GM18519 (cell line): ENCODE measurements around the gene IGLON5.

Experiments used
- ATAC-seq: cut with Tn5 transposase; IDR thresholded peaks from one replicate; pipeline ENCODE4 v1.9.1; 2021; ENCODE audit warnings: mild to moderate bottlenecking, moderate library complexity; ENCODE audit not compliant: unreplicated experiment, low FRiP score

Gene IGLON5

GRCh38 chr19:51337861-51338562 lies 26.6 kb downstream of the IGLON5 start:
- no peak for ATAC-seq

DNA sequence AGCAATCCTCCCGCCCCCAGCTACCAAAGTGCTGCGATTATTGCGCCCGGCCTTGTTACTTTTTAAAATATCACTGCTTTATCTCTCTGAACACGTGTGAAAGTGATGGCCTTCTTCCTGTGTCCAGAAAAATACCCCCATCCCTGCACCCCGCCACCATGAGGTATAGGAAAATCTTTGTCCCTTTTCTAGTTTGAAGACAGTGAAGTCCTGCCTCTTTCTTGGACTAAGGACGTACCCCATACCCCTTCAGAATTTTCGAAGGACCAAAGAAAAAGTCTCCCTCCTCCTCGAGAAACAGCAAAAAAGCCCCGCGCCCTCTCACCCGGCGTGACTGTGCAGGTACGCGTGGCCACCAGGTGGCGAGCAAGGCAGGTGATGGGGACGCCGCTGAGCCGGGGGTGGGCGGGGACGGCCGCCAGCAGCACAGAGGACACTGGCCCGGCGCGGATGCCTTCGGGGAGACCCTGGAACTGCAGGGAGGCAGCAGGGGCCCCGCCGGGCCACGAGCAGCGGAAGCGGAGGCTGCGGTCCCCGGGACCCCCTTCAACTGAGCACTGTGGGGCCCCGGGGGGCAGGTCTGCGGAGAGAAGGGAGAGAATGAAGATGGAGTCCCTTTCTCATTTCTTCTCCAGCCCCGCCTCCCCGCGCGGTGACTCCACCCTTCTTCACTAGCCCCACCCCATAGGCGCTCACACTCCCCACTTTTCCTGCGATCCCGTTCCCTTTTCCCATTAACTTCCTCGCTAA lies 27.3 kb downstream of the IGLON5 start:
- ATAC-seq: no peak

DNA sequence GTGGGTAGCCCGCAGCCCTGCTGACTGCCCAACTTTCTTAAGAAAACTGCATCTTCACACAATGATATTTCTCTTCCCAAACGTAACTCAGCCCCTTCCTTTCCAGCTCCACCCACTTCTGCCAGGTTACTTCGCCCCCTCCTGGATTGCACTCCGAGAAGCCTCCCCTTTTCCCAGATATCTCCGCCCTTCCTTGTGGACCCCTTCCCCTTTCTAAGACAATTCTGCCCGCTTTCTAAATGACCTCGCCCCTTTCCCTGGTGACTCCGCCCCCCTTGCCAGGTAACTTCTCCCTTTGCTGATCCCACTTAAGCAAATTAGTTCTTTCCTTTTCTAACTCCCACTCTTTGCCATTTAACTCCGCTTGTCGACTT lies 27.9 kb downstream of the IGLON5 start:
- ATAC-seq: no peak

DNA sequence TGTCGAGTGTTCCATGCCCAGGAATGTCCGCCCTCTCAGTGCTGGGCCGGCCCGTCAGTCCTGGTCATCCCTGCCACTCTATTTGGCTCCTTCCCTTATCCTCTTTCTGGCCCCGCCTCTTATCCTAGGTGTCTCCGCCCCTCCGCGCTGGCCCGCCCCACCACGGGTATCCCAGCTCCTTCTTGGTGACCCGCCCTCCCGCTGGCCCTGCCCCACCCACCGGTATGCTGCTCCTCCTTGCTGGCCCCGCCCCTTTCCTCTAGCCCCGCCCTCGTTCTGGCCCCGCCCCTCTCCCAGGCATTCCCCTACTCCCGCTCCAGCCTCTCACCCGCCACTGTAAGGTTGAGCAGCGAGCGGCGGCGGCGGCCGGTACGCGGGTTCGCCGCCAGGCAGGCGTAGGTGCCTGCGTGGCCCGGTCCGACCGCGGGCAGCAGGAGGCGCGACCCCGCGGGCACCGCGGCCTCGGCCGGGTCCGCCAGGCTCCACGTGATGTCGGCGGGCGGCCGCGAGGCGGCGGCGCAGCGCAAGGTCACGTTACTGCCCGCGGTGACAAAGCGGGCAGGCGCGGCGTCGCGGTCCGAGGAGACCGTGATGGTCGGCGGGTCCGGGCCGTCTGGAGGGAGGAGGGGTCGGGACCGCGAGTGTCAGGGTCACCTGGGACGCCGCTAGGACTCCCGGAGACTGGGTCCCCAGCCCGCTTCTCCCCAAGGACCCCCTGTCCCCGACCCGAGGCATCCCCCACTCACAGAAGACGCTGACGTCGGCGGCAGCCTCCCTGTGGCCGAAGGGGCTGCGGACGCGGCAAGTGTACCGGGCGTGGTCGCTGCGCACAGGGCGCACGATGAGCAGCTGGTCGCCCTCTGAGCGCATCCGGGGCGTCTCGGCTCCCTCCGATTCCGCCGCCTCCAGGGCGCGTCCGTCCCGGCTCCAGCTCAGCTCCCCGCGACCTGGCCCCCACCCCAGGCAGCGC lies 28.5 kb downstream of the IGLON5 start:
- no peak for ATAC-seq

DNA sequence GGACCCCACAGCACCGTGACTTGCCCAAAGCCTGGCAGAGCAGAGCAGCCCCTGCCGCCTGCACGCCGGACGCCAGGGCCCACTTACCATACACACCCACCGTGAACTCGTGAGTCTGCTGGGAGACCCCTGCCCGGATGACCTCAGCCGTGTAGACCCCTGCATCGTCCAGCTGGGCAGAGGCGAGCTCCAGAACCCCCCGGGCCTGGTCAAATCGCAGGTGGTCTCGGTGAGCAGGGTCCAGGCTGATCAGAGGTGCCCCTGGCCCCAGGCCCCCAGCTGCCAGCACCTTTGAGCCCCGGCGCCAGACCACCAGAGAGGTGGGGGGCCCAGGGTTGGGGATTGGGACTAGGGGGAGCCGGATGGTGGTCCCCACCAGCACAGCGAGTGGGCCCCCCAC lies 29.6 kb downstream of the IGLON5 start:
- ATAC-seq: no peak

DNA sequence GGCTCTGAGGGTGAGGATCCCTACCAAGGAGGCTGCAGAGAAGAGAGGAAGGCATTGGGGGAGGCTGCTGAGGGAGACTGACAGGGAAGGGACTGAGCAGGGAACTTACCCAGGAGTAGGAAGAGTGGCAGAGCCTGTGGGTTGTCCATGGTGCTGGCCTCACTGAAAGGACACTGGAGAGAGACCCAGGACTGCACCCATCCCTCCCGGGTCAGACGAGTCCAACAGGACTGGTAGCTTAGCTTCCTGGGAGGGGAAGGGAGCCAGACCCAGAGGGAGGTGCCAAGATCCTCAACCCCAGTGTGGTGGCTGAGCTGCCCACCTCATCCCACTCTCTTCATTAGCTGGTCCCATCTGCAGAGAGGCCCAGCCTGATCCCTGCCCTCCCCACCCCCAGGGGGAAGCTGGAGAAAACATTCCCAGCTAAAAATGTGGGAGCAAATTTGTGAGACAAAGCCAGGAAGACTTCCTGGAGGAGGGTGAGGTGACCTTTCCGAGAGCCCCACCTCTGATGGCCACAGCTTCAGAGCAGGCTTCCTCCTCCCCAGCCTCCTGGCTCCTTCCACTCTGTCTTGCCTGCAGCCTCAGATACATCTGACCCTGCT lies 30.6 kb downstream of the IGLON5 start, which contains the start of gene VSIG10L:
Gene VSIG10L (minus strand): TSS at position 164 of the 605 bp plus-strand sequence. CDS start 15 bp downstream, at position 149.
- no peak for ATAC-seq

GRCh38 chr19:51342631-51343569 lies 31.5 kb downstream of the IGLON5 start:
- ATAC-seq: no peak

- no peak for ATAC-seq
Measured at GRCh38 chr19:51345076-51345620, 33.7 kb downstream of the IGLON5 start.

DNA sequence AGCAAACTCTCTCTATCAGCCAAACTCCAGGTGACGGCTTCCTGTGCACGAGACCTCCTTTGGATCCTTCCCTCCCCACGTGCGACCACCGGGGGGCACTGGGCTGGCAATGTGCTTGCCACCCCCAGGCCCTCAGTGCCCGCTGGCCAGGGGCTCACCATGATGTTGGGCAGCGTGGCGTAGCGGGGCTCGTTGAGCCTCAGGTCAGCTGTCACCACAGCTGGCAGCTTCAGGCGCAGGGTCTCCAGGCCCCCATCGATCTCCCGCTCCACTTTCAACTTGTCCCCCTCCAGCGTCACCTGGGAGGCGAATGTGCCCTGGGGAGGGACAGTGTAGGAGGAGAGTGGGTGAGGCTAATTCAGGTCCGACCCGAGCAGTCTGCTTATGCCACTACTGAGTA lies 35.3 kb downstream of the IGLON5 start:
- ATAC-seq: no peak

GRCh38 chr19:51347209-51347928 lies 35.9 kb downstream of the IGLON5 start:
- no peak for ATAC-seq

DNA sequence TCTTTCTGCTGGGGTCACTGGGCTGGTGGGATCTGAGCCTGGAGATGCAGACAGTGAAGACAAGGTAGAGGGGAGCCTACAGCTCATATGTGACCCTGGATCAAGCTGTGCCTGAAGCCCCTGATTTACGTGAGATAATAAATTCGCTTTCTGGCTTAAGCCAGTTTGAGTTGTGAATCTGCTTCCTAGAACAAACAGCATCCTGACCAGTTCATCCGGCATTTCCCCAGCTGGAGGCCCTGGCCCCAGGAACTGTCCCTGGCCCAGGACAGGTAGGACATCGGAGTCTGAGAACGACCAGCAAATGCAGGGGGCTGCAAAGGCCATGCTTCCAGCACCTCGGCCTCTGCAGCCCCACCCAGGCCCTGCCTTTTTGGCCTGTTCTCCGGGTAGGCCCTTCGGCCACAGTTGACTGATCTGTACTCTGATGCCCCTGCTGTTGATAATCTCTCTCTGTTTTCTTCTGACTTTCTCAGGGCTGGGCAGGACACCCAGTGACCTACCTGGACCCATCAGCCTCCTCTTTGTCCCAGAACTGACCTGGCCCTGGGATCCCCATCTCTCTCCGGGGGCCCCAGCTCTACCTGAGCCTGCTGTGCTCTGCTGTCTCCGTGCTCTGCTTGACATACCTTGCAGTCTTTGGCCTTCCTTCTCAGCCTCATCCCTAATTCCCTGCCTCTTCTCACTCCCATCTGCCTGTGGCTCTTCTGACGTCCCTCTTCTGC lies 40.0 kb downstream of the IGLON5 start:
- no peak for ATAC-seq

GRCh38 chr19:51352783-51353360 lies 41.4 kb downstream of the IGLON5 start:
- ATAC-seq: no peak

DNA sequence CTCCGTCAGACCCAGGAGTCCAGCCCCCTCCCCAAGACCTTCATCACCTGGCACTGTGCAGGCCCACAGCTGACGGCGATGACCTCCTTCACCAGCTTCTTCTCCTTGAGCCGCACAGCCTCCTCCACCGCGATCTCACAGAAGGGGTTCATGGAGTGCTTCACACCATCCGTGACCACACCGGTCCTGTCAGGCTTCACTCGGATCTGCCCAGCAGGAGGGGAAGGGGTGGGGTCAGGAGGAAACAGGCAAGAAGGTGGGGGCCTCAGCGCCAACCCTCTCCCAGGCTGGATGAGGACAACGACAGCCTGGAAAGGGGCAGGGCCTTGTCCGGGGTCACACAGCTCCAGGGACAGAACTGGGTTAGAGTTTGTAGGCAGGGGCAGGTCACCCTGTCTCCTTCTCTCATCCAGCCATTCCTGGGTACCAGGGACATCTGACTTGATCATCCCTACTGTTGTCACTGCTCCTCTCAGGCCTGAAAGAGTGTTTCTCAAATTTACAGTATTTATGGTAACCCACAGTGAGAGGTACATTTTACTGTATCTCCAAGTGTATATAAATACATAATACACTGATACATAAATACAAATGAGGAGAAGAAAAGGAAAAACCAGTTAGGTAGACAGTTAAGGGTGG lies 42.8 kb downstream of the IGLON5 start:
- no peak for ATAC-seq

DNA sequence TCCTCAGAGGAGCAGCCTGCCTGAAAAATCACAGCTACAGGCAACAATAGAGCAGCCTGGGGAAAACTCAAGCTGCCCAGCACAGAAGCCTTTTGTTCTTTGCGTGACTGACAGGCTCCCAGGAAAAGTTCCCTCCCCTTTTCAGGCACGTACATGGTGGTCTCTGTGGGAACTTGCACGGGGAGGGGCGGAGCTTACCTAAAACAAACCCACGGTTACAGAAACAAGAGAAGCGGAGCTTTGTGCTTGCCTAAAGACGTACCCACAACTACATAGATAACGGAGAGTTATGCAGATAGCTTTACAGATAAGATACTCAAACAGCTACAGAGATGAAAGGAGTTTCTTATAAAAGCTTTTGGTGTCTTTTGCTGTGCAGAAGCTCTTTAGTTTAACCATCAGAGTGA lies 43.3 kb downstream of the IGLON5 start:
- ATAC-seq: no peak

DNA sequence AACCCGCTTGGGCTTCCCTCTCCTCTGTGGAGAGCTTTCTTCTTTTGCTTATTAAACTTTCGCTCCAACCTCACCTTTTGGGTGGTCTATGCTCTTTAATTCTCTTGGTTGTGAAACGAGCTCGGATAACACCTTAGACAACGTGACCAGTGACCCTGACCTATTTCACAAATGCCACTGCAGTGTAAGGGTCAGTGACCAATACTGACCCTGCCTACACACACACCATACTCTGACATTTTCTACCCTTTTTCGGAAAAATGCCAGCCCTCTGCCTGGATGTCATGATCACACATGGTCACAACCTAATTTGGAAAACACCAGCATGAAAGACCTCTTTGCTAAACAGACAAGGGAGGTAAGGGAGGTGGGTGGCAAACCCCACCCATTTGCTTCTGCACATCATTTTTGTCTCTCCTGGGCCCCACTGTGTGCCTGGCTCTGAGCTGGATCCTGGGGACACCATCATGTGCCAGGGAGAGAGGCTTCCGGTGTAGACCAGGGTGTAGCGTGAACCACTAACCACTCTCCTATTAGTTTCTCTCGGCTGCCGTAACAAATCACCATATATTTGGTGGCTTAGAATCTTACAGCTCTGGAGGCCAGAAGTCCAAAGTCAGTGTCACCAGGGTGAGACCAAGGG lies 44.8 kb downstream of the IGLON5 start:
- ATAC-seq: no peak

GRCh38 chr19:51357952-51358351 lies 46.5 kb downstream of the IGLON5 start:
- ATAC-seq: no peak

DNA sequence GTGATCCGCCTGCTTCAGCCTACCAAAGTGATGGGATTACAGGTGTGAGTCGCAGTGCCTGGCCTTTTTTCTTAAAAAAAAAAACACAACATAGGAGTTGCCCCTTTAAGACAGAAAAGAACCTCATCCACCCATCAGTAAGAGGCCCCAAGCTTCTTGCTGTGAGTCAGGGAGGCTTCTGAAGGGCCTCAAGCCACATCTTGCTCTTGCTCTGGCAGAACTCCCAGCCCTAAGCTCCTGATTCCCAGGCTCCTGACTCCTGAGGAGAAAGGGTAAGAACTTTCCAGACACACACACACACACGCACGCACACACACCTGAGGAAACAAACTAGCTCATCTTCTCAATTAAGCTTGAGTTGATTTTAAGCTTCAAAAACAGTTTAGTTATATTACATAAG lies 47.9 kb downstream of the IGLON5 start:
- no peak for ATAC-seq
